HepG2 (cell line): ENCODE data around the gene SIRT7. TPM values are rescaled to one million over a fixed set of nuclear protein-coding genes. Genes with fewer than 3 reads are reported as not detected.

Experiments used
- EHMT2 ChIP-seq: fragments of 200-600 bp; sonication (generic); IDR thresholded peaks from 2 replicates; pipeline ENCODE4 v1.7.0; 2017; ENCODE audit warnings: antibody characterized with exemption, low read depth, low read length, borderline replicate concordance
- HOXA3 ChIP-seq: sonication (generic); formaldehyde crosslinking; IDR thresholded peaks from 2 replicates; pipeline ENCODE4 v1.5.0; 2020; ENCODE audit warnings: missing genetic modification reagents
- KDM5A ChIP-seq: fragments of 200-600 bp; sonication (generic); IDR thresholded peaks from 2 replicates; pipeline ENCODE4 v1.7.0; 2018; ENCODE audit warnings: antibody characterized with exemption, mild to moderate bottlenecking, low read length, borderline replicate concordance
- NAIF1 ChIP-seq: sonication (generic); formaldehyde crosslinking; IDR thresholded peaks from 2 replicates; pipeline ENCODE4 v1.5.0; 2020; ENCODE audit warnings: mild to moderate bottlenecking, missing genetic modification reagents, borderline replicate concordance
- NFYC ChIP-seq: IDR thresholded peaks from 2 replicates; pipeline ENCODE4 v1.6.1; 2016; ENCODE audit warnings: missing genetic modification reagents, missing compliant biosample characterization
- NR2F6 ChIP-seq, 2 experiments: IDR thresholded peaks; 2 replicates each; pipeline ENCODE4 v1.6.1; 2016; ENCODE audit warnings: antibody characterized with exemption in 1 of 2, mild to moderate bottlenecking in 1 of 2
- RBM39 ChIP-seq: fragments of 200-400 bp; formaldehyde crosslinking; IDR thresholded peaks from one replicate; pipeline ENCODE4 v1.6.1; 2018; ENCODE audit warnings: antibody characterized with exemption, mild to moderate bottlenecking, low read depth, low read length; ENCODE audit not compliant: poor library complexity, severe bottlenecking
- RFX3 ChIP-seq: IDR thresholded peaks from 2 replicates; pipeline ENCODE4 v1.6.1; 2016; ENCODE audit warnings: missing biosample characterization, missing genetic modification reagents
- SATB2 ChIP-seq: sonication (generic); formaldehyde crosslinking; IDR thresholded peaks from 2 replicates; pipeline ENCODE4 v1.5.0; 2020; ENCODE audit warnings: missing genetic modification reagents
- SOX5 ChIP-seq: IDR thresholded peaks from 2 replicates; pipeline ENCODE4 v1.6.1; 2016; ENCODE audit warnings: borderline replicate concordance
- TCF12 ChIP-seq, 2 experiments: fragments of 450-650 bp in 1 of 2; sonication (generic) in 1 of 2; formaldehyde crosslinking in 1 of 2; IDR thresholded peaks; 2 replicates each; pipeline versions ENCODE4 v1.6.1 to v1.8.0; 2017 to 2022; ENCODE audit warnings: antibody characterized with exemption in 1 of 2, mild to moderate bottlenecking in 1 of 2, missing genetic modification reagents in 1 of 2, moderate library complexity in 1 of 2
- ZNF431 ChIP-seq: sonication (generic); formaldehyde crosslinking; IDR thresholded peaks from 2 replicates; pipeline ENCODE4 v1.9.0; 2022; ENCODE audit warnings: missing genetic modification reagents, low read depth, mild to moderate bottlenecking, borderline replicate concordance
- ZNF598 ChIP-seq: sonication (generic); formaldehyde crosslinking; IDR thresholded peaks from 2 replicates; pipeline ENCODE4 v1.5.1; 2020; ENCODE audit warnings: mild to moderate bottlenecking, missing genetic modification reagents, borderline replicate concordance
- ZSCAN31 ChIP-seq: sonication (generic); formaldehyde crosslinking; IDR thresholded peaks from 2 replicates; pipeline ENCODE4 v1.5.0; 2020; ENCODE audit warnings: low read depth, mild to moderate bottlenecking, missing genetic modification reagents
- polyA plus RNA-seq, 8 experiments: library from polyadenylated mRNA; depleted of rRNA in 3 of 8; stranded (reverse) in 7 of 8; unstranded in 1 of 8; fragments of >200 nt; fragmentation: Illumina TruSeq in 4 of 8; extraction: Trizol in 4 of 8; gene quantifications; 2 replicates each; pipeline versions ENCODE4 v1.2.1 to v1.2.3, GENCODE V29; 2011 to 2016; ENCODE audit warnings: low read depth in 4 of 8, missing spikeins in 1 of 8, mixed read lengths in 1 of 8; ENCODE audit not compliant: insufficient read depth in 1 of 8
- total RNA-seq, 5 experiments: library from RNA; depleted of rRNA; stranded (reverse); fragments of >200 nt; fragmentation: Illumina TruSeq; extraction: Trizol; gene quantifications; 2 replicates each; pipeline ENCODE4 v1.2.3, GENCODE V29; 2016; ENCODE audit warnings: low read depth in 1 of 5
- TF ChIP-seq, protein P1 (sequence below): sonication (generic); formaldehyde crosslinking; IDR thresholded peaks from 2 replicates; pipeline ENCODE4 v1.8.0; 2022; ENCODE audit warnings: mild to moderate bottlenecking, missing genetic modification reagents; ENCODE audit not compliant: insufficient replicate concordance
- TF ChIP-seq, protein P2 (sequence below): IDR thresholded peaks from 2 replicates; pipeline ENCODE4 v1.6.1; 2018; ENCODE audit warnings: missing genetic modification reagents
- TF ChIP-seq, protein P3 (sequence below), 2 experiments: sonication (generic) in 1 of 2; formaldehyde crosslinking in 1 of 2; IDR thresholded peaks; 2 replicates each; pipeline versions ENCODE4 v1.4.0 to v1.6.1; 2016 to 2020; ENCODE audit warnings: borderline replicate concordance in 1 of 2, low read depth in 1 of 2, mild to moderate bottlenecking in 1 of 2, missing genetic modification reagents in 1 of 2
- TF ChIP-seq, protein P4 (sequence below): sonication (generic); formaldehyde crosslinking; IDR thresholded peaks from 2 replicates; pipeline ENCODE4 v1.4.0; 2020; ENCODE audit warnings: missing genetic modification reagents

The SIRT7 gene
- total and polyA plus RNA-seq, 2 of the 13 experiments (the other 11 are each of a cell fraction or from before 2014, with no cell fraction given) = 8.3 to 24.8 TPM

DNA sequence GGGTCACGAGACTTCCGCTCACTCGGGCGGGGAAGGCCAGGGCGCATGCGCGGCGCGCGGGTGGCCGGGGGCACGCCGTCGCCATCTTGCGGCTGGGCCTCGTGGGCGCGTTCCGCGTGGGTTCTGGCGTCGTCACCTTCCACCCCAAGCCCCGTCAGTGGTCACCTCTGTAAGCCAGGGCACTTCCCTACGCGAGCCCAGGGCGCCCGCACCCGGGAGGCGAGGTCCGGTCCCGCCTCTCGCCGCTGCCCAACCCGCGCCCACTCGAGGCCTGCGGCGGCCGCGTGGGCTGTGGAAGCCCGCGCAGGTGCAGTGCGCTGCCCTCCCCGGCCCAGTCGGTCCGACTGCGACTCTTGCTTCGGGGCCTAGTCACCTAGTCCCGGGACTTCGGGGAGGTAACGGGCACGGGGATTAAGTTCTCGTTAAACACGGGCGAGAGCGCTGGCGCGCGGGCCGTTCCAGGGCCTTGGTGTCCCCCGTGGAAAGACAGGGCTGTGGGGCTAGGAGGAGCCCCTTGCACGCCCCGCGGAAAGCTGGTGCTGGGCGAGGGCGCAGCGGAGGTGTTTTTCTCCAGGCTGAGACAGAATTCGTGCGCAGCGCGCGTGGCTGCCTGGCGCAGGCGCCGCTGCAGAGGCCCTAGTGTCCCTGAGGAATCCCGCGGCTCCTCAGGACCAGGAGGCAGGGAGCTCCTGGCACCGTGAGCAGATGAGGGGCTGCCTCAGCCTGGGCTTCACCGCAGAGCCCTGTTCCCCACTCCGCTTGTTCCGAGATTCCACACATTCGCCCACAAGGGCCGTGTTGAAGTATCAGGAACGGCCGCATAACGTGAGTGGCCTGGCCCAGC is 46.4 kb downstream of the SIRT7 start (continued):
- TF ChIP-seq NAIF1 (CRISPR knock-in tag) (peak; percentile 46; the same call in 1 of the 2 replicates), ZSCAN31 (CRISPR knock-in tag) (peak; percentile 82), TCF12 (IDR thresholded peaks at IDR 0.05) (no peak), TCF12 (CRISPR knock-in tag; IDR thresholded peaks at IDR 0.05) (peak; percentile 88; the same call in 1 of the 2 replicates), SATB2 (CRISPR knock-in tag) (peak; percentile 83), NR2F6 (IDR thresholded peaks at IDR 0.05) (no peak), NR2F6 (CRISPR knock-in tag; IDR thresholded peaks at IDR 0.05) (peak; percentile 78; the same call in 1 of the 2 replicates), RFX3 (CRISPR knock-in tag) (no peak), ZNF431 (CRISPR knock-in tag) (peak; percentile 88), ZNF598 (peak; percentile 67; the same call in 1 of the 2 replicates), SOX5 (CRISPR knock-in tag) (peak; percentile 58; the same call in 1 of the 2 replicates), HOXA3 (peak; percentile 98), KDM5A (peak; percentile 31; the same call in 1 of the 2 replicates), NFYC (CRISPR knock-in tag) (peak; percentile 56), EHMT2 (no peak), RBM39 (peak; percentile 85)
- TF ChIP-seq, protein P1, sequence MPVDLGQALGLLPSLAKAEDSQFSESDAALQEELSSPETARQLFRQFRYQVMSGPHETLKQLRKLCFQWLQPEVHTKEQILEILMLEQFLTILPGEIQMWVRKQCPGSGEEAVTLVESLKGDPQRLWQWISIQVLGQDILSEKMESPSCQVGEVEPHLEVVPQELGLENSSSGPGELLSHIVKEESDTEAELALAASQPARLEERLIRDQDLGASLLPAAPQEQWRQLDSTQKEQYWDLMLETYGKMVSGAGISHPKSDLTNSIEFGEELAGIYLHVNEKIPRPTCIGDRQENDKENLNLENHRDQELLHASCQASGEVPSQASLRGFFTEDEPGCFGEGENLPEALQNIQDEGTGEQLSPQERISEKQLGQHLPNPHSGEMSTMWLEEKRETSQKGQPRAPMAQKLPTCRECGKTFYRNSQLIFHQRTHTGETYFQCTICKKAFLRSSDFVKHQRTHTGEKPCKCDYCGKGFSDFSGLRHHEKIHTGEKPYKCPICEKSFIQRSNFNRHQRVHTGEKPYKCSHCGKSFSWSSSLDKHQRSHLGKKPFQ (CRISPR knock-in tag) = peak; percentile 90
- TF ChIP-seq, protein P2, sequence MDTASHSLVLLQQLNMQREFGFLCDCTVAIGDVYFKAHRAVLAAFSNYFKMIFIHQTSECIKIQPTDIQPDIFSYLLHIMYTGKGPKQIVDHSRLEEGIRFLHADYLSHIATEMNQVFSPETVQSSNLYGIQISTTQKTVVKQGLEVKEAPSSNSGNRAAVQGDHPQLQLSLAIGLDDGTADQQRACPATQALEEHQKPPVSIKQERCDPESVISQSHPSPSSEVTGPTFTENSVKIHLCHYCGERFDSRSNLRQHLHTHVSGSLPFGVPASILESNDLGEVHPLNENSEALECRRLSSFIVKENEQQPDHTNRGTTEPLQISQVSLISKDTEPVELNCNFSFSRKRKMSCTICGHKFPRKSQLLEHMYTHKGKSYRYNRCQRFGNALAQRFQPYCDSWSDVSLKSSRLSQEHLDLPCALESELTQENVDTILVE (CRISPR knock-in tag) = no peak; the same call in 1 of the 2 replicates
- TF ChIP-seq, protein P3, sequence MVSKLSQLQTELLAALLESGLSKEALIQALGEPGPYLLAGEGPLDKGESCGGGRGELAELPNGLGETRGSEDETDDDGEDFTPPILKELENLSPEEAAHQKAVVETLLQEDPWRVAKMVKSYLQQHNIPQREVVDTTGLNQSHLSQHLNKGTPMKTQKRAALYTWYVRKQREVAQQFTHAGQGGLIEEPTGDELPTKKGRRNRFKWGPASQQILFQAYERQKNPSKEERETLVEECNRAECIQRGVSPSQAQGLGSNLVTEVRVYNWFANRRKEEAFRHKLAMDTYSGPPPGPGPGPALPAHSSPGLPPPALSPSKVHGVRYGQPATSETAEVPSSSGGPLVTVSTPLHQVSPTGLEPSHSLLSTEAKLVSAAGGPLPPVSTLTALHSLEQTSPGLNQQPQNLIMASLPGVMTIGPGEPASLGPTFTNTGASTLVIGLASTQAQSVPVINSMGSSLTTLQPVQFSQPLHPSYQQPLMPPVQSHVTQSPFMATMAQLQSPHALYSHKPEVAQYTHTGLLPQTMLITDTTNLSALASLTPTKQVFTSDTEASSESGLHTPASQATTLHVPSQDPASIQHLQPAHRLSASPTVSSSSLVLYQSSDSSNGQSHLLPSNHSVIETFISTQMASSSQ (IDR thresholded peaks at IDR 0.05; ENCODE audit: low read depth) = no peak
- TF ChIP-seq, protein P3 (CRISPR knock-in tag; IDR thresholded peaks at IDR 0.05; ENCODE audit: borderline replicate concordance) = peak; percentile 82
- TF ChIP-seq, protein P4, sequence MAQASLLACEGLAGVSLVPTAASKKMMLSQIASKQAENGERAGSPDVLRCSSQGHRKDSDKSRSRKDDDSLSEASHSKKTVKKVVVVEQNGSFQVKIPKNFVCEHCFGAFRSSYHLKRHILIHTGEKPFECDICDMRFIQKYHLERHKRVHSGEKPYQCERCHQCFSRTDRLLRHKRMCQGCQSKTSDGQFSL (CRISPR knock-in tag) = no peak
